Panc1 (cell line): ENCODE data around the gene PRKCB. TPM values are rescaled to one million over a fixed set of nuclear protein-coding genes. Genes with fewer than 3 reads are reported as not detected.

Experiments
- ATAC-seq: fragments of 200-7000 bp; cut with Tn5 transposase; 2 replicates; pipeline ENCODE4 v1.9.1; 2020; ENCODE audit warnings: mild to moderate bottlenecking, moderate library complexity
- BruUV-seq: library from RNA; stranded (reverse); fragments of 400-500 nt; replicated peaks from 2 replicates; lab custom pipeline; 2021; lab: Mats Ljungman, UMichigan
- CTCF ChIA-PET: fragments of 300-600 bp; sonication (Branson Sonifier 250); formaldehyde crosslinking; loops from one replicate; lab custom pipeline; 2022; ENCODE audit warnings: antibody characterized with exemption; lab: Charles Lee
- POLR2A ChIA-PET: fragments of 300-600 bp; sonication (Branson Sonifier 250); formaldehyde crosslinking; loops from one replicate; lab custom pipeline; 2022; ENCODE audit warnings: antibody characterized with exemption; lab: Charles Lee
- DNase-seq: peaks from one replicate; pipeline ENCODE4 v3.0.0-alpha.2; 2010; ENCODE audit warnings: low read depth, low spot score
- H3K27ac ChIP-seq: 2 replicates; pipeline ENCODE4 v1.5.1; 2011; ENCODE audit warnings: mild to moderate bottlenecking, low read length, inconsistent platforms
- H3K27me3 ChIP-seq: fragments of 200-500 bp; sonication (Bioruptor generic); 2 replicates; pipeline ENCODE4 v1.6.0; 2014; ENCODE audit warnings: low read length, inconsistent platforms; ENCODE audit not compliant: control insufficient read depth, insufficient read depth
- H3K36me3 ChIP-seq: fragments of 200-500 bp; sonication (Bioruptor generic); 2 replicates; pipeline ENCODE4 v1.5.1; 2014; ENCODE audit warnings: inconsistent platforms, mild to moderate bottlenecking, low read length, moderate library complexity; ENCODE audit not compliant: control insufficient read depth, insufficient read depth
- H3K4me1 ChIP-seq: 2 replicates; pipeline ENCODE4 v1.5.1; 2011; ENCODE audit warnings: inconsistent platforms, mild to moderate bottlenecking, low read length, moderate library complexity; ENCODE audit not compliant: control insufficient read depth, insufficient read depth
- H3K4me3 ChIP-seq, 2 experiments: 2 replicates each; pipeline ENCODE4 v1.5.1; 2011 to 2012; ENCODE audit warnings: low read depth in 2 of 2, low read length in 2 of 2, mild to moderate bottlenecking in 2 of 2, inconsistent platforms in 1 of 2, moderate library complexity in 1 of 2
- H3K9me3 ChIP-seq: fragments of 200-500 bp; sonication (Bioruptor generic); 2 replicates; pipeline ENCODE4 v1.5.1; 2014; ENCODE audit warnings: low read depth, mild to moderate bottlenecking, inconsistent platforms, low read length, moderate library complexity; ENCODE audit not compliant: control insufficient read depth, insufficient read depth
- POLR2AphosphoS5 ChIP-seq: IDR thresholded peaks from 2 replicates; pipeline ENCODE4 v1.6.1; 2012; ENCODE audit warnings: mild to moderate bottlenecking, low read depth, low read length, moderate library complexity
- SIN3A ChIP-seq: IDR thresholded peaks from 2 replicates; pipeline ENCODE4 v1.6.1; 2012; ENCODE audit warnings: low read depth, mild to moderate bottlenecking, low read length, moderate library complexity, borderline replicate concordance; ENCODE audit not compliant: insufficient read depth
- TCF7L2 ChIP-seq: IDR thresholded peaks from 2 replicates; pipeline ENCODE4 v1.6.1; 2011; ENCODE audit warnings: mild to moderate bottlenecking, low read depth, low read length, inconsistent platforms
- in situ Hi-C: cut with HindIII; loops from 2 replicates; pipeline ENCODE4 v1.10.0; 2016; ENCODE audit warnings: low sequenced_read_pairs, low pct_unique_long_range_greater_than_20kb
- intact Hi-C: fragments of 100-400 bp; cut with micrococcal nuclease; formaldehyde crosslinking; loops from one replicate; pipeline ENCODE4 v1.10.0; 2022; ENCODE audit not compliant: unreplicated experiment
- total RNA-seq: library from RNA; stranded (reverse); gene quantifications from one replicate; pipeline ENCODE4 v1.2.1, GENCODE V29; 2021; ENCODE audit not compliant: unreplicated experiment
- TF ChIP-seq, protein P1 (sequence below): fragments of 450-650 bp; IDR thresholded peaks from 2 replicates; pipeline ENCODE4 v1.5.1; 2017; ENCODE audit warnings: mild to moderate bottlenecking
- TF ChIP-seq, protein P2 (sequence below), 2 experiments: IDR thresholded peaks; 2 replicates each; pipeline ENCODE4 v1.6.1; 2011 to 2012; ENCODE audit warnings: low read depth in 2 of 2, control low read depth in 1 of 2, low read length in 1 of 2, mild to moderate bottlenecking in 1 of 2, moderate library complexity in 1 of 2; ENCODE audit not compliant: insufficient read depth in 1 of 2

Gene PRKCB
- total RNA-seq, 1 experiment from 2014 or later, result 0.41 TPM

DNA sequence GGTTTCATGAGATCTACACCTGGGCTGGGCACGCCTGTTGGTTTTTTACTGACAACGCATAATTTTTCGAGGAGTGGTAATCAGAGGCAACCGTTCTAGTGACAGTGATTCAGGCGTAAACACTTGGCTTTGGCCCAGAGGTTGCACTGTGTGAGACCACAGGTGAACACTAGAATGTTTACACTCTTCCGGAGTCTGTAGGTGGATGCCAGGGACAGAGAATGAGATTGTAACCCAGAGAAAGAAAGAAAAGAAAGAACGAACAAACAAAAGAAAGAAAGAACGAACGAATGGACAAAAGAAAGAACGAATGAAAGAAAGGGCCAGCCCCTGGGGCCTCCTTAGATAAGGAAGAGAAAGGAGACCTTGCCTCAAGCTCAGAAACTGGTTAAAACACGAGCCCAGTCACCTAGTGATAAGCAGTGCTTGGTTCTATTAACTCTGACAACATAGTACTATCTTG is 113.2 kb downstream of the PRKCB start:
- intact Hi-C loops, result no loop called here
- POLR2A ChIA-PET, result no interaction called here
- Histone ChIP-seq H3K27ac (no peak overlapping the region), H3K9me3 (no peaks in the 10 kb centered on the region), H3K27me3 (no peaks in the 10 kb centered on the region), H3K4me3 (no peak overlapping the region), H3K36me3 (no peaks in the 10 kb centered on the region), H3K4me1 (no peaks in the 10 kb centered on the region)
- ATAC-seq (no peak), DNase-seq (no peak)
- BruUV-seq, result no TSS peak
- TF ChIP-seq TCF7L2 (no peak), POLR2AphosphoS5 (no peak), SIN3A (no peak)
- TF ChIP-seq, protein P1, sequence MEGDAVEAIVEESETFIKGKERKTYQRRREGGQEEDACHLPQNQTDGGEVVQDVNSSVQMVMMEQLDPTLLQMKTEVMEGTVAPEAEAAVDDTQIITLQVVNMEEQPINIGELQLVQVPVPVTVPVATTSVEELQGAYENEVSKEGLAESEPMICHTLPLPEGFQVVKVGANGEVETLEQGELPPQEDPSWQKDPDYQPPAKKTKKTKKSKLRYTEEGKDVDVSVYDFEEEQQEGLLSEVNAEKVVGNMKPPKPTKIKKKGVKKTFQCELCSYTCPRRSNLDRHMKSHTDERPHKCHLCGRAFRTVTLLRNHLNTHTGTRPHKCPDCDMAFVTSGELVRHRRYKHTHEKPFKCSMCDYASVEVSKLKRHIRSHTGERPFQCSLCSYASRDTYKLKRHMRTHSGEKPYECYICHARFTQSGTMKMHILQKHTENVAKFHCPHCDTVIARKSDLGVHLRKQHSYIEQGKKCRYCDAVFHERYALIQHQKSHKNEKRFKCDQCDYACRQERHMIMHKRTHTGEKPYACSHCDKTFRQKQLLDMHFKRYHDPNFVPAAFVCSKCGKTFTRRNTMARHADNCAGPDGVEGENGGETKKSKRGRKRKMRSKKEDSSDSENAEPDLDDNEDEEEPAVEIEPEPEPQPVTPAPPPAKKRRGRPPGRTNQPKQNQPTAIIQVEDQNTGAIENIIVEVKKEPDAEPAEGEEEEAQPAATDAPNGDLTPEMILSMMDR, result no peak
- TF ChIP-seq, protein P2, sequence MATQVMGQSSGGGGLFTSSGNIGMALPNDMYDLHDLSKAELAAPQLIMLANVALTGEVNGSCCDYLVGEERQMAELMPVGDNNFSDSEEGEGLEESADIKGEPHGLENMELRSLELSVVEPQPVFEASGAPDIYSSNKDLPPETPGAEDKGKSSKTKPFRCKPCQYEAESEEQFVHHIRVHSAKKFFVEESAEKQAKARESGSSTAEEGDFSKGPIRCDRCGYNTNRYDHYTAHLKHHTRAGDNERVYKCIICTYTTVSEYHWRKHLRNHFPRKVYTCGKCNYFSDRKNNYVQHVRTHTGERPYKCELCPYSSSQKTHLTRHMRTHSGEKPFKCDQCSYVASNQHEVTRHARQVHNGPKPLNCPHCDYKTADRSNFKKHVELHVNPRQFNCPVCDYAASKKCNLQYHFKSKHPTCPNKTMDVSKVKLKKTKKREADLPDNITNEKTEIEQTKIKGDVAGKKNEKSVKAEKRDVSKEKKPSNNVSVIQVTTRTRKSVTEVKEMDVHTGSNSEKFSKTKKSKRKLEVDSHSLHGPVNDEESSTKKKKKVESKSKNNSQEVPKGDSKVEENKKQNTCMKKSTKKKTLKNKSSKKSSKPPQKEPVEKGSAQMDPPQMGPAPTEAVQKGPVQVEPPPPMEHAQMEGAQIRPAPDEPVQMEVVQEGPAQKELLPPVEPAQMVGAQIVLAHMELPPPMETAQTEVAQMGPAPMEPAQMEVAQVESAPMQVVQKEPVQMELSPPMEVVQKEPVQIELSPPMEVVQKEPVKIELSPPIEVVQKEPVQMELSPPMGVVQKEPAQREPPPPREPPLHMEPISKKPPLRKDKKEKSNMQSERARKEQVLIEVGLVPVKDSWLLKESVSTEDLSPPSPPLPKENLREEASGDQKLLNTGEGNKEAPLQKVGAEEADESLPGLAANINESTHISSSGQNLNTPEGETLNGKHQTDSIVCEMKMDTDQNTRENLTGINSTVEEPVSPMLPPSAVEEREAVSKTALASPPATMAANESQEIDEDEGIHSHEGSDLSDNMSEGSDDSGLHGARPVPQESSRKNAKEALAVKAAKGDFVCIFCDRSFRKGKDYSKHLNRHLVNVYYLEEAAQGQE (IDR thresholded peaks at IDR 0.05; ENCODE audit: insufficient read depth in 1 of 2, low read depth in 2 of 2, low read length in 1 of 2), result no peak
- CTCF ChIA-PET, result no interaction called here
- in situ Hi-C loops, result no loop called here

- H3K27ac ChIP-seq, result no peak overlapping the region
- H3K9me3 ChIP-seq, result no peaks in the 10 kb centered on the region
- intact Hi-C loops, result no loop called here
- no peak overlapping the region for H3K4me3 ChIP-seq
- no peaks in the 10 kb centered on the region for H3K4me1 ChIP-seq
- no peaks in the 10 kb centered on the region for H3K36me3 ChIP-seq
- no peak for DNase-seq
- in situ Hi-C loops, result no loop called here
- no peak for ATAC-seq
- ChIA-PET CTCF (no interaction called here), POLR2A (no interaction called here)
- TF ChIP-seq, protein P2 (IDR thresholded peaks at IDR 0.05; ENCODE audit: insufficient read depth in 1 of 2, low read depth in 2 of 2, low read length in 1 of 2), result no peak
- TF ChIP-seq TCF7L2 (no peak), SIN3A (no peak), POLR2AphosphoS5 (no peak)
- TF ChIP-seq, protein P1, result no peak
- BruUV-seq, result no TSS peak
- no peaks in the 10 kb centered on the region for H3K27me3 ChIP-seq
These were observed 114.0 kb downstream of the PRKCB start for GRCh38 chr16:23949630-23950290.
